ENCODE data around the gene SMC2. TPM values are rescaled to one million over a fixed set of nuclear protein-coding genes. Genes with fewer than 3 reads are reported as not detected.

The SMC2 gene
- total RNA-seq = 18.7 and 19.2 TPM in 2 replicates

GRCh38 chr9:104093647-104094533 is at the start of gene SMC2:
SMC2 (plus strand) TSS chr9:104094309; CDS start chr9:104095385, 1,076 bp downstream.

